ENCODE results near the gene BTG2. TPM values are rescaled to one million over a fixed set of nuclear protein-coding genes. Genes with fewer than 3 reads are reported as not detected.

Gene BTG2
- total RNA-seq, 1 experiment from 2014 or later: 2.9 TPM

- H2BK12ac ChIP-seq (ENCODE audit: insufficient read length, low read depth, low read length): no peak overlapping the region
- no peaks in the 10 kb centered on the region for H3K79me1 ChIP-seq (ENCODE audit: insufficient read depth, low read depth, low read length, poor library complexity, severe bottlenecking)
- H2BK120ac ChIP-seq (ENCODE audit: low read depth, low read length, poor library complexity, severe bottlenecking): no peak overlapping the region
- no peak overlapping the region for H2BK5ac ChIP-seq (ENCODE audit: insufficient read length, low read length)
- Mint-ChIP-seq H3K36me3 (ENCODE audit: insufficient read depth in 1 of 3, low read depth in 3 of 3) (no peaks in the 10 kb centered on the region), H3K9me3 (no peaks in the 10 kb centered on the region; a peak in 1 of 5 replicates), H3K27ac (no peak overlapping the region), H3K4me3 (peak overlapping the region in 1 of 2 experiments; percentile 61; a peak in 2 of 5 replicates), H3K27me3 (ENCODE audit: low read depth) (peaks cover 76% of the 10 kb centered on the region), H3K4me1 (peaks cover 12 to 23% of the 10 kb centered on the region in 2 experiments)
- no peaks in the 10 kb centered on the region for H3K4me1 ChIP-seq (ENCODE audit: insufficient read depth, low read length)
- no peak for TF ChIP-seq CTCF (conservative IDR thresholded peaks at IDR 0.05)
- DNase-seq: no peak
- peaks cover 2% of the 10 kb centered on the region for H4K20me1 ChIP-seq (ENCODE audit: control insufficient read depth, insufficient read depth, insufficient read length)
- H3K27me3 ChIP-seq (ENCODE audit: insufficient read depth, low read length): peaks cover 3% of the 10 kb centered on the region; the same call in 1 of the 2 replicates
- H3K23ac ChIP-seq (ENCODE audit: insufficient read length, low read depth, low read length): no peak overlapping the region
- no CpG with 5 or more reads among the region's 8 CpGs for WGBS (ENCODE audit: extremely low coverage, insufficient read length, low lambda C conversion rate)
- H3K79me2 ChIP-seq (ENCODE audit: insufficient read depth, low read length): no peaks in the 10 kb centered on the region
- no peaks in the 10 kb centered on the region for H3K23me2 ChIP-seq (ENCODE audit: insufficient read length, low read depth, low read length, poor library complexity, severe bottlenecking)
- H3K4me2 ChIP-seq (ENCODE audit: insufficient read depth, insufficient read length, low read length): peak overlapping the region; percentile 2
- no peak overlapping the region for H3K27ac ChIP-seq (ENCODE audit: insufficient read length, low read depth, low read length)
- H2BK15ac ChIP-seq (ENCODE audit: low read depth, low read length): no peak overlapping the region
- H2AFZ ChIP-seq (ENCODE audit: low read length): no peak overlapping the region
- H3T11ph ChIP-seq (ENCODE audit: low read length): no peak overlapping the region
- H3K56ac ChIP-seq (ENCODE audit: insufficient read length, low read depth, low read length): no peak overlapping the region
- H4K8ac ChIP-seq (replicated peaks; ENCODE audit: insufficient read length, low read depth, low read length): no peak overlapping the region
- H4K5ac ChIP-seq (ENCODE audit: insufficient read length, low read depth, low read length): no peak overlapping the region
- no peak overlapping the region for H4K91ac ChIP-seq (ENCODE audit: insufficient read length, low read depth, low read length)
- no peak overlapping the region; the same call in 1 of the 2 replicates for H3K14ac ChIP-seq (ENCODE audit: insufficient read depth, low read length)
- no peak overlapping the region for H2BK20ac ChIP-seq (ENCODE audit: low read depth, low read length, poor library complexity, severe bottlenecking)
- no peak overlapping the region for H2AK5ac ChIP-seq (ENCODE audit: insufficient read length, low read length)
- H3K18ac ChIP-seq (ENCODE audit: insufficient read length, low read depth, low read length): no peak overlapping the region
- no peak overlapping the region for H3K4ac ChIP-seq (ENCODE audit: low read depth, low read length)
- no peak overlapping the region for H3K9ac ChIP-seq (ENCODE audit: extremely low read depth, insufficient read length, low read length)
- no peaks in the 10 kb centered on the region for H3K9me3 ChIP-seq (ENCODE audit: control insufficient read depth, low read depth, low read length)
Observed at GRCh38 chr1:203278885-203279406, 26.4 kb upstream of the BTG2 start.
